OCI-LY7 (cell line): ENCODE data around the gene MVB12B. TPM values are rescaled to one million over a fixed set of nuclear protein-coding genes. Genes with fewer than 3 reads are reported as not detected.

Experiments used
- BruUV-seq: library from RNA; stranded (reverse); fragments of 400-500 nt; replicated peaks from 2 replicates; lab custom pipeline; 2021; lab: Mats Ljungman, UMichigan
- CTCF ChIA-PET: fragments of 300-600 bp; sonication (Branson Sonifier 250); formaldehyde crosslinking; loops from one replicate; lab custom pipeline; 2022; ENCODE audit warnings: antibody characterized with exemption; ENCODE audit not compliant: unreplicated experiment; lab: Charles Lee
- POLR2A ChIA-PET: fragments of 300-600 bp; sonication (Branson Sonifier 250); formaldehyde crosslinking; loops from one replicate; lab custom pipeline; 2022; ENCODE audit warnings: antibody characterized with exemption; lab: Charles Lee
- DNase-seq: peaks from one replicate; pipeline ENCODE4 v3.0.0-alpha.2; 2015; ENCODE audit warnings: low spot score
- H2AFZ ChIP-seq: fragments of 200-600 bp; sonication (generic), shearing (Covaris generic); 2 replicates; pipeline ENCODE4 v1.6.1; 2014; ENCODE audit warnings: mild to moderate bottlenecking, antibody characterized with exemption, low read length, moderate library complexity
- H3K27ac ChIP-seq: fragments of 200-600 bp; sonication (generic); 2 replicates; pipeline ENCODE4 v1.5.1; 2014; ENCODE audit warnings: mixed run types, low read depth, mild to moderate bottlenecking, moderate library complexity, low read length, inconsistent platforms; ENCODE audit not compliant: poor library complexity, severe bottlenecking
- H3K36me3 ChIP-seq: fragments of 200-600 bp; sonication (generic); 2 replicates; pipeline ENCODE4 v1.6.1; 2014; ENCODE audit warnings: mild to moderate bottlenecking, antibody characterized with exemption, low read length, moderate library complexity, mixed read lengths; ENCODE audit not compliant: insufficient read depth
- H3K4me1 ChIP-seq: fragments of 200-600 bp; sonication (generic); 2 replicates; pipeline ENCODE4 v1.5.1; 2014; ENCODE audit warnings: mild to moderate bottlenecking, low read length; ENCODE audit not compliant: insufficient read depth, poor library complexity, severe bottlenecking
- H3K4me2 ChIP-seq: fragments of 200-600 bp; sonication (generic); 2 replicates; pipeline ENCODE4 v1.6.1; 2014; ENCODE audit warnings: mild to moderate bottlenecking, low read length
- H3K4me3 ChIP-seq: fragments of 200-600 bp; sonication (generic); 2 replicates; pipeline ENCODE4 v1.5.1; 2014; ENCODE audit warnings: mild to moderate bottlenecking, low read depth, low read length; ENCODE audit not compliant: poor library complexity, severe bottlenecking
- H3K79me2 ChIP-seq: fragments of 200-600 bp; sonication (generic); 2 replicates; pipeline ENCODE4 v1.6.1; 2016; ENCODE audit warnings: low read depth, mild to moderate bottlenecking, low read length, moderate library complexity, mixed read lengths; ENCODE audit not compliant: insufficient read depth
- H3K9me2 ChIP-seq: fragments of 200-600 bp; sonication (generic); 2 replicates; pipeline ENCODE4 v1.6.1; 2016; ENCODE audit warnings: mild to moderate bottlenecking, low read length, mixed read lengths; ENCODE audit not compliant: insufficient read depth
- H3K9me3 ChIP-seq: fragments of 200-600 bp; sonication (generic); 2 replicates; pipeline ENCODE4 v1.6.1; 2014; ENCODE audit warnings: mild to moderate bottlenecking, mixed run types, low read length, mixed read lengths
- H4K20me1 ChIP-seq: fragments of 200-600 bp; sonication (generic); 2 replicates; pipeline ENCODE4 v1.6.1; 2014; ENCODE audit warnings: mild to moderate bottlenecking, antibody characterized with exemption, low read length, moderate library complexity, mixed read lengths; ENCODE audit not compliant: insufficient read depth
- EZH2phosphoT487 ChIP-seq: fragments of 200-600 bp; sonication (generic); IDR thresholded peaks from 2 replicates; pipeline ENCODE4 v1.6.1; 2018; ENCODE audit warnings: low read depth, borderline replicate concordance, mild to moderate bottlenecking, mixed run types, antibody characterized with exemption, low read length, moderate library complexity, mixed read lengths
- intact Hi-C: fragments of 100-400 bp; cut with micrococcal nuclease; formaldehyde crosslinking; loops from one replicate; pipeline ENCODE4 v1.10.0; 2022; ENCODE audit not compliant: unreplicated experiment
- total RNA-seq, 2 experiments: library from RNA; depleted of rRNA in 1 of 2; stranded (reverse); fragments of >200 nt in 1 of 2; shearing (Covaris generic) in 1 of 2; gene quantifications; 2 replicates each; pipeline ENCODE4 v1.2.3, GENCODE V29; 2014 to 2022
- TF ChIP-seq, protein P1 (sequence below): fragments of 200-600 bp; sonication (generic); conservative IDR thresholded peaks from 2 replicates; pipeline ENCODE4 v1.5.1; 2014; ENCODE audit warnings: mild to moderate bottlenecking, antibody characterized with exemption, low read length, moderate library complexity, mixed read lengths

MVB12B gene
- total RNA-seq, 2 experiments from 2014 or later = 1.3 TPM; not detected in 1

DNA sequence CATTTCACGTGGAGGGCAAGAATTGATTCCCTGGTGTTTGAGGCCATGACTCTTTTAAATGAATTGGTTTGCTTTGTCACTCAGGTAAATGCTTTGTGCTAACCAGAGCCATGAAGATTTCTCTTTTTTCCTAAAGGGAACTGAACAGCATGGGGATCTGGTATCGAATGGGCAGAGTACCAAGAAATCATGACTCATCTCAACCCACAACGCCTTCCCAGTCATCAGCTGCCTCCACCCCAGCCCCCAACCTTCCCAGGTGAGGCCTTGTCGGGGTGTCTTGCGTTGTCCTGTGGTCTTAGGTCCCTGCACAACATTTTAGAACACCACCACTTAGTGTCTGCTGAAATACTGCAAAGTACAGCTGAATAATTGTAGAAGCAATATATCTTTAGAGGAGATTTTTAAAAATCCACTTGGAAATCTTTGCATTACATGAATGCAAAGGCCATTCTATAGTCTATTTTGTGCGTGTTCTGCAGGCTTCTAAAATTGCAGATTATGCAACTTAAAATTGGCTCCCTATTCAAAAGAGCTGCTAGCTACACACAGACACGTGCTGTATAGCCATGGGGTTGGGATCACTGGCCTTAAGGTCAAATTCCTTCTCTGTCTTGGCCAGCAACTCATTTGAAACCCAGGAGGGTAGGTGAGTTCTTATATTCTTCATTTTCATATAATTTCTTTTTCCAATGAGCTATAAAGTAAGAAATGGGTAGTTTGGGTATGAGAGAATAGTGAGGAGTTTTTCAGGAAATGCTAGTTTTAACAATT is 69.0 kb downstream of the MVB12B start:
- Histone ChIP-seq H3K9me2 (no peaks in the 10 kb centered on the region), H3K4me1 (no peaks in the 10 kb centered on the region), H3K36me3 (no peaks in the 10 kb centered on the region), H3K27ac (no peak overlapping the region), H3K4me2 (no peak overlapping the region), H4K20me1 (no peaks in the 10 kb centered on the region), H3K79me2 (no peaks in the 10 kb centered on the region), H3K9me3 (no peaks in the 10 kb centered on the region), H2AFZ (no peak overlapping the region), H3K4me3 (no peak overlapping the region)
- DNase-seq = no peak
- intact Hi-C loops = loop anchor here (2.0 kb wide), 2 partner anchors 93 to 95 kb away; no protein-coding TSS in a partner anchor
- no peak for TF ChIP-seq EZH2phosphoT487
- TF ChIP-seq, protein P1, sequence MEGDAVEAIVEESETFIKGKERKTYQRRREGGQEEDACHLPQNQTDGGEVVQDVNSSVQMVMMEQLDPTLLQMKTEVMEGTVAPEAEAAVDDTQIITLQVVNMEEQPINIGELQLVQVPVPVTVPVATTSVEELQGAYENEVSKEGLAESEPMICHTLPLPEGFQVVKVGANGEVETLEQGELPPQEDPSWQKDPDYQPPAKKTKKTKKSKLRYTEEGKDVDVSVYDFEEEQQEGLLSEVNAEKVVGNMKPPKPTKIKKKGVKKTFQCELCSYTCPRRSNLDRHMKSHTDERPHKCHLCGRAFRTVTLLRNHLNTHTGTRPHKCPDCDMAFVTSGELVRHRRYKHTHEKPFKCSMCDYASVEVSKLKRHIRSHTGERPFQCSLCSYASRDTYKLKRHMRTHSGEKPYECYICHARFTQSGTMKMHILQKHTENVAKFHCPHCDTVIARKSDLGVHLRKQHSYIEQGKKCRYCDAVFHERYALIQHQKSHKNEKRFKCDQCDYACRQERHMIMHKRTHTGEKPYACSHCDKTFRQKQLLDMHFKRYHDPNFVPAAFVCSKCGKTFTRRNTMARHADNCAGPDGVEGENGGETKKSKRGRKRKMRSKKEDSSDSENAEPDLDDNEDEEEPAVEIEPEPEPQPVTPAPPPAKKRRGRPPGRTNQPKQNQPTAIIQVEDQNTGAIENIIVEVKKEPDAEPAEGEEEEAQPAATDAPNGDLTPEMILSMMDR = no peak
- ChIA-PET POLR2A (interaction anchor here (0.9 kb wide), 1 partner anchor 16 kb away, joined by 3 read pairs; no protein-coding TSS in a partner anchor), CTCF (interaction anchor here (1.1 kb wide), 1 partner anchor 484 kb away, joined by 3 read pairs; no protein-coding TSS in a partner anchor)
- BruUV-seq = no TSS peak

DNA sequence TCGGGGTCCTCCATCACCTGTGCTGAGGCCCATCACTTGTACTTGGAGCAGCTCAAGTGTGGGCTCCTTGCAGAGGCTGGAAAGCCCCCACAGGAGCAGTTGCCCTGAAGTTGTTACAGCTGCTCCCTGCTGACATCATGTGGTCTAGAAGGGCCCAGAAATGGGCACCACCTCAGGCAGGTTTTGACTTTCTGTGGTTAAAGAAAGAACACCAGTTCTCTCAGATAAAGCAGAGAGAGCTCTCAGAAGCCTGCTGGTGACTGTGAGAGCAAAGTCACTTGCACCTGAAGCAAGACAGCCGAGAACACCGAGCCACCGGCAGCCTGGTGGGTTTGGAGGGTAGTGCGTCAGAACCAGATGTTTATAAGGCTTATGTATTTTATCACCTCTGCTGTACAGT is 70.4 kb downstream of the MVB12B start:
- no peaks in the 10 kb centered on the region for H3K36me3 ChIP-seq
- H3K79me2 ChIP-seq = no peaks in the 10 kb centered on the region
- TF ChIP-seq, protein P1 = peak; percentile 38; the same call in 1 of the 2 replicates
- no peak for TF ChIP-seq EZH2phosphoT487
- no peaks in the 10 kb centered on the region for H3K9me2 ChIP-seq
- no peaks in the 10 kb centered on the region for H3K9me3 ChIP-seq
- H3K4me2 ChIP-seq = no peak overlapping the region
- H4K20me1 ChIP-seq = no peaks in the 10 kb centered on the region
- H2AFZ ChIP-seq = no peak overlapping the region
- ChIA-PET POLR2A (interaction anchor here (0.6 kb wide), 1 partner anchor 1099 kb away, joined by 3 read pairs; no protein-coding TSS in a partner anchor), CTCF (interaction anchor here (1.1 kb wide), 1 partner anchor 485 kb away, joined by 3 read pairs; no protein-coding TSS in a partner anchor)
- BruUV-seq = no TSS peak
- no peak overlapping the region for H3K4me3 ChIP-seq
- intact Hi-C loops = loop anchor here (2.0 kb wide), 2 partner anchors 94 kb away; no protein-coding TSS in a partner anchor
- DNase-seq = peak; percentile 37
- H3K27ac ChIP-seq = no peak overlapping the region
- H3K4me1 ChIP-seq = no peaks in the 10 kb centered on the region
